HepG2 (cell line): ENCODE data around the gene SERPINA3. TPM values are rescaled to one million over a fixed set of nuclear protein-coding genes. Genes with fewer than 3 reads are reported as not detected.
A peak's percentile ranks its signal among the peaks of the same experiment; 100 is the strongest.

Source experiments
- AKNA ChIP-seq: sonication (generic); formaldehyde crosslinking; IDR thresholded peaks from 2 replicates; pipeline ENCODE4 v1.4.0; 2020; ENCODE audit warnings: missing genetic modification reagents, borderline replicate concordance
- ELF3 ChIP-seq: IDR thresholded peaks from 2 replicates; pipeline ENCODE4 v1.6.1; 2016; ENCODE audit warnings: missing genetic modification reagents, missing compliant biosample characterization
- FOXK2 ChIP-seq: fragments of 450-650 bp; IDR thresholded peaks from 2 replicates; pipeline ENCODE4 v1.6.1; 2016
- MAFG ChIP-seq: sonication (generic); formaldehyde crosslinking; IDR thresholded peaks from 2 replicates; pipeline ENCODE4 v1.5.1; 2020; ENCODE audit warnings: mild to moderate bottlenecking, missing genetic modification reagents
- NFE2L1 ChIP-seq: sonication (generic); formaldehyde crosslinking; IDR thresholded peaks from 2 replicates; pipeline ENCODE4 v1.4.0; 2020; ENCODE audit warnings: missing genetic modification reagents, mild to moderate bottlenecking, borderline replicate concordance
- PAXIP1 ChIP-seq: sonication (generic); formaldehyde crosslinking; conservative IDR thresholded peaks from 2 replicates; pipeline ENCODE4 v1.4.0; 2020; ENCODE audit warnings: mild to moderate bottlenecking, missing genetic modification reagents, moderate library complexity
- ZBTB38 ChIP-seq: sonication (generic); formaldehyde crosslinking; IDR thresholded peaks from 2 replicates; pipeline ENCODE4 v1.5.1; 2020; ENCODE audit warnings: mild to moderate bottlenecking, missing genetic modification reagents
- ZNF256 ChIP-seq: sonication (generic); formaldehyde crosslinking; conservative IDR thresholded peaks from 2 replicates; pipeline ENCODE4 v1.4.0; 2020; ENCODE audit warnings: missing genetic modification reagents
- ZNF331 ChIP-seq: sonication (generic); formaldehyde crosslinking; IDR thresholded peaks from 2 replicates; pipeline ENCODE4 v1.4.0; 2020; ENCODE audit warnings: missing genetic modification reagents
- ZNF343 ChIP-seq: sonication (generic); formaldehyde crosslinking; IDR thresholded peaks from 2 replicates; pipeline ENCODE4 v1.4.0; 2020; ENCODE audit warnings: mild to moderate bottlenecking, missing genetic modification reagents
- ZNF484 ChIP-seq: sonication (generic); formaldehyde crosslinking; IDR thresholded peaks from 2 replicates; pipeline ENCODE4 v1.5.1; 2020; ENCODE audit warnings: mild to moderate bottlenecking, low read depth, missing genetic modification reagents, borderline replicate concordance
- ZNF546 ChIP-seq: sonication (generic); formaldehyde crosslinking; conservative IDR thresholded peaks from 2 replicates; pipeline ENCODE4 v1.8.1; 2023; ENCODE audit warnings: mild to moderate bottlenecking, missing genetic modification reagents
- ZNF713 ChIP-seq: sonication (generic); formaldehyde crosslinking; IDR thresholded peaks from 2 replicates; pipeline ENCODE4 v1.4.0; 2020; ENCODE audit warnings: mild to moderate bottlenecking, missing genetic modification reagents
- ZNF790 ChIP-seq: sonication (generic); formaldehyde crosslinking; IDR thresholded peaks from 2 replicates; pipeline ENCODE4 v1.8.0; 2022; ENCODE audit warnings: missing genetic modification reagents, mild to moderate bottlenecking, borderline replicate concordance
- polyA plus RNA-seq, 8 experiments: library from polyadenylated mRNA; depleted of rRNA in 3 of 8; stranded (reverse) in 7 of 8; unstranded in 1 of 8; fragments of >200 nt; fragmentation: Illumina TruSeq in 4 of 8; extraction: Trizol in 4 of 8; gene quantifications; 2 replicates each; pipeline versions ENCODE4 v1.2.1 to v1.2.3, GENCODE V29; 2011 to 2016; ENCODE audit warnings: low read depth in 4 of 8, missing spikeins in 1 of 8, mixed read lengths in 1 of 8; ENCODE audit not compliant: insufficient read depth in 1 of 8
- total RNA-seq, 5 experiments: library from RNA; depleted of rRNA; stranded (reverse); fragments of >200 nt; fragmentation: Illumina TruSeq; extraction: Trizol; gene quantifications; 2 replicates each; pipeline ENCODE4 v1.2.3, GENCODE V29; 2016; ENCODE audit warnings: low read depth in 1 of 5

Gene SERPINA3
- total and polyA plus RNA-seq, 2 of the 13 experiments (the other 11 are each of a cell fraction or from before 2014, with no cell fraction given), result 825 to 2,200 TPM

- no peak for TF ChIP-seq ZNF790 (CRISPR knock-in tag)
- no peak for TF ChIP-seq ZNF256 (CRISPR knock-in tag)
- TF ChIP-seq ZNF546 (CRISPR knock-in tag), result no peak
- TF ChIP-seq ZNF343, result 0 out of 2 replicates have a peak, but pooled peaks have one; percentile 57
- peak; percentile 36 for TF ChIP-seq ZNF331 (CRISPR knock-in tag)
- no peak for TF ChIP-seq ZNF713 (CRISPR knock-in tag)
- TF ChIP-seq FOXK2, result no peak
- peak; percentile 4; the same call in 1 of the 2 replicates for TF ChIP-seq PAXIP1 (CRISPR knock-in tag)
- peak; percentile 67 for TF ChIP-seq ELF3 (CRISPR knock-in tag)
- TF ChIP-seq ZBTB38, result no peak
- no peak for TF ChIP-seq ZNF484 (CRISPR knock-in tag)
- TF ChIP-seq NFE2L1 (CRISPR knock-in tag), result no peak
- TF ChIP-seq AKNA (CRISPR knock-in tag), result no peak
- no peak for TF ChIP-seq MAFG (CRISPR knock-in tag)
These were observed 30.8 kb upstream of the SERPINA3 start, which contains the start of gene SERPINA5 (continued) for GRCh38 chr14:94581127-94581999.
